Stimulated activated naive B cell treated with anti-CD40 and anti-IgM and Interleukin-4, amounts not matched to agents 10 μg/mL and 1 μg/mL and 100 μg/mL, for 72 hours (primary cell): ENCODE data around the gene LYRM2.
A peak's percentile ranks its signal among the peaks of the same experiment; 100 is the strongest.
"Not testable (repeated sequence)": the region's sequence is repeated elsewhere in the genome, so short reads cannot be mapped to it uniquely, and the experiment has no call there.

Experiments used
- ATAC-seq, 2 donors: fragments of 150-1000 bp; cut with Tn5 transposase; replicated peaks; 2 replicates each; pipeline ENCODE4 v1.10.0; 2021; ENCODE audit warnings: moderate library complexity in 1 of 2
- DNase-seq: peaks from one replicate; pipeline ENCODE4 v3.0.0; 2021
- H3K27ac Mint-ChIP-seq: one replicate; pipeline ENCODE4 v1.8.0; 2022; ENCODE audit warnings: mild to moderate bottlenecking, mixed read lengths
- H3K27me3 Mint-ChIP-seq, 2 donors: one replicate each; pipeline ENCODE4 v1.8.0; 2022; ENCODE audit warnings: mixed read lengths in 2 of 2
- H3K36me3 Mint-ChIP-seq, 2 donors: one replicate each; pipeline ENCODE4 v1.8.0; 2022; ENCODE audit warnings: mixed read lengths in 2 of 2, mild to moderate bottlenecking in 1 of 2
- H3K4me1 Mint-ChIP-seq, 2 donors: one replicate each; pipeline ENCODE4 v1.8.0; 2022; ENCODE audit warnings: mixed read lengths in 2 of 2, mild to moderate bottlenecking in 1 of 2
- H3K4me3 Mint-ChIP-seq, 2 donors: one replicate each; pipeline ENCODE4 v1.8.0; 2022; ENCODE audit warnings: mild to moderate bottlenecking in 2 of 2, mixed read lengths in 2 of 2, moderate library complexity in 1 of 2
- H3K9me3 Mint-ChIP-seq, 2 donors: one replicate each; pipeline ENCODE4 v1.8.0; 2022; ENCODE audit warnings: mixed read lengths in 2 of 2, mild to moderate bottlenecking in 1 of 2

The LYRM2 gene

GRCh38 chr6:89662659-89663223 is 24.2 kb upstream of the LYRM2 start:
- Mint-ChIP-seq H3K36me3 (peaks cover 37 to 57% of the 10 kb centered on the region in 2 donors), H3K4me3 (no peak overlapping the region), H3K9me3 (no peaks in the 10 kb centered on the region), H3K27ac (peak overlapping the region; percentile 31), H3K4me1 (peaks cover 0 to 4% of the 10 kb centered on the region in 2 donors), H3K27me3 (no peaks in the 10 kb centered on the region)
- ATAC-seq (no peak), DNase-seq (no peak)

GRCh38 chr6:89661559-89661958 is 23.0 kb upstream of the LYRM2 start:
- H3K36me3 Mint-ChIP-seq = peaks cover 46 to 66% of the 10 kb centered on the region in 2 donors
- H3K4me3 Mint-ChIP-seq = no peak overlapping the region
- DNase-seq (no peak), ATAC-seq (no peak)
- no peak overlapping the region for H3K27ac Mint-ChIP-seq
- H3K4me1 Mint-ChIP-seq = peaks cover 0 to 4% of the 10 kb centered on the region in 2 donors
- H3K9me3 Mint-ChIP-seq = no peaks in the 10 kb centered on the region
- H3K27me3 Mint-ChIP-seq = no peaks in the 10 kb centered on the region

- Mint-ChIP-seq H3K27me3 (no peaks in the 10 kb centered on the region), H3K4me3 (no peak overlapping the region), H3K36me3 (peaks cover 40 to 60% of the 10 kb centered on the region in 2 donors), H3K4me1 (peaks cover 0 to 4% of the 10 kb centered on the region in 2 donors), H3K27ac (peak overlapping the region; percentile 47), H3K9me3 (no peaks in the 10 kb centered on the region)
- DNase-seq = no peak
- no peak for ATAC-seq
Observed at GRCh38 chr6:89660981-89661380, 22.4 kb upstream of the LYRM2 start.

- no peak overlapping the region for H3K27ac Mint-ChIP-seq
- H3K4me1 Mint-ChIP-seq = no peaks in the 10 kb centered on the region
- DNase-seq (no peak), ATAC-seq (no peak)
- no peak overlapping the region for H3K4me3 Mint-ChIP-seq
- H3K36me3 Mint-ChIP-seq = peaks cover 42 to 61% of the 10 kb centered on the region in 2 donors
- no peaks in the 10 kb centered on the region for H3K9me3 Mint-ChIP-seq
- no peaks in the 10 kb centered on the region for H3K27me3 Mint-ChIP-seq
Observed at GRCh38 chr6:89657445-89658158, 19.1 kb upstream of the LYRM2 start.

- peaks cover 34 to 53% of the 10 kb centered on the region in 2 donors for H3K36me3 Mint-ChIP-seq
Observed at GRCh38 chr6:89655122-89655521, 16.6 kb upstream of the LYRM2 start.

GRCh38 chr6:89650579-89650978 is 12.0 kb upstream of the LYRM2 start:
- DNase-seq (no peak), ATAC-seq (no peak)
- Mint-ChIP-seq H3K27ac (no peak overlapping the region), H3K9me3 (no peaks in the 10 kb centered on the region), H3K4me3 (no peak overlapping the region), H3K4me1 (no peaks in the 10 kb centered on the region), H3K27me3 (no peaks in the 10 kb centered on the region), H3K36me3 (peaks cover 34 to 48% of the 10 kb centered on the region in 2 donors)

More at GRCh38 chr6:89655122-89655521, 16.6 kb upstream of the LYRM2 start:
- Mint-ChIP-seq H3K27ac (no peak overlapping the region), H3K4me1 (no peaks in the 10 kb centered on the region), H3K27me3 (no peaks in the 10 kb centered on the region), H3K4me3 (no peak overlapping the region), H3K9me3 (no peaks in the 10 kb centered on the region)
- no peak for DNase-seq
- no peak for ATAC-seq

- ATAC-seq (no peak), DNase-seq (no peak)
- Mint-ChIP-seq H3K36me3 (peaks cover 35 to 46% of the 10 kb centered on the region in 2 donors), H3K27me3 (no peaks in the 10 kb centered on the region), H3K4me3 (no peak overlapping the region), H3K27ac (no peak overlapping the region), H3K4me1 (peaks cover 0 to 3% of the 10 kb centered on the region in 2 donors), H3K9me3 (no peaks in the 10 kb centered on the region)
Observed at GRCh38 chr6:89649682-89650081, 11.1 kb upstream of the LYRM2 start.

- Mint-ChIP-seq H3K36me3 (peaks cover 39 to 55% of the 10 kb centered on the region in 2 donors), H3K4me1 (peaks cover 0 to 11% of the 10 kb centered on the region in 2 donors), H3K27me3 (no peaks in the 10 kb centered on the region), H3K4me3 (no peak overlapping the region), H3K27ac (peak overlapping the region; percentile 59), H3K9me3 (no peaks in the 10 kb centered on the region)
- DNase-seq (no peak), ATAC-seq (no peak)
Observed at GRCh38 chr6:89644864-89645263, 6.3 kb upstream of the LYRM2 start.

GRCh38 chr6:89643406-89643805 is 4.9 kb upstream of the LYRM2 start:
- no peak for ATAC-seq
- no peaks in the 10 kb centered on the region for H3K9me3 Mint-ChIP-seq
- peaks cover 13 to 15% of the 10 kb centered on the region in 2 donors for H3K4me1 Mint-ChIP-seq
- no peak for DNase-seq
- peaks cover 35 to 56% of the 10 kb centered on the region in 2 donors for H3K36me3 Mint-ChIP-seq
- H3K27me3 Mint-ChIP-seq = no peaks in the 10 kb centered on the region
- H3K27ac Mint-ChIP-seq = no peak overlapping the region
- no peak overlapping the region for H3K4me3 Mint-ChIP-seq

GRCh38 chr6:89642956-89643355 is 4.4 kb upstream of the LYRM2 start:
- peaks cover 13 to 15% of the 10 kb centered on the region in 2 donors for H3K4me1 Mint-ChIP-seq
- H3K4me3 Mint-ChIP-seq = no peak overlapping the region
- no peak overlapping the region for H3K27ac Mint-ChIP-seq
- peaks cover 35 to 56% of the 10 kb centered on the region in 2 donors for H3K36me3 Mint-ChIP-seq
- ATAC-seq (no peak), DNase-seq (no peak)
- no peaks in the 10 kb centered on the region for H3K27me3 Mint-ChIP-seq
- H3K9me3 Mint-ChIP-seq = no peaks in the 10 kb centered on the region

- peaks cover 13 to 15% of the 10 kb centered on the region in 2 donors for H3K4me1 Mint-ChIP-seq
- DNase-seq, H3K27me3 Mint-ChIP-seq, H3K9me3 Mint-ChIP-seq, H3K4me3 Mint-ChIP-seq, H3K27ac Mint-ChIP-seq, ATAC-seq: not testable (repeated sequence)
- peaks cover 29 to 50% of the 10 kb centered on the region in 2 donors for H3K36me3 Mint-ChIP-seq
Observed at GRCh38 chr6:89641581-89641980, 3.0 kb upstream of the LYRM2 start.

- Mint-ChIP-seq H3K36me3 (peaks cover 31 to 52% of the 10 kb centered on the region in 2 donors), H3K4me3 (no peak overlapping the region), H3K27ac (no peak overlapping the region), H3K27me3 (no peaks in the 10 kb centered on the region), H3K4me1 (peaks cover 16 to 17% of the 10 kb centered on the region in 2 donors), H3K9me3 (no peaks in the 10 kb centered on the region)
- DNase-seq (no peak), ATAC-seq (no peak)
Observed at GRCh38 chr6:89640804-89641203, 2.3 kb upstream of the LYRM2 start.

GRCh38 chr6:89637960-89638319 is 607 bp downstream of the LYRM2 start:
- ATAC-seq (peak; percentile 5), DNase-seq (peak; percentile 3)
- Mint-ChIP-seq H3K4me3 (peak overlapping the region; percentile 87 to 96), H3K36me3 (peaks cover 25 to 49% of the 10 kb centered on the region in 2 donors), H3K9me3 (no peaks in the 10 kb centered on the region), H3K27ac (peak overlapping the region; percentile 99), H3K27me3 (no peaks in the 10 kb centered on the region), H3K4me1 (peaks cover 12 to 19% of the 10 kb centered on the region in 2 donors)

GRCh38 chr6:89636412-89636811 is 2.1 kb downstream of the LYRM2 start:
- not testable (repeated sequence) for H3K4me3 Mint-ChIP-seq, ATAC-seq, H3K9me3 Mint-ChIP-seq, H3K27ac Mint-ChIP-seq, H3K27me3 Mint-ChIP-seq, DNase-seq
- Mint-ChIP-seq H3K36me3 (peaks cover 24 to 43% of the 10 kb centered on the region in 2 donors), H3K4me1 (peaks cover 13 to 19% of the 10 kb centered on the region in 2 donors)

GRCh38 chr6:89630488-89630887 is 8.1 kb downstream of the LYRM2 start:
- Mint-ChIP-seq H3K9me3 (no peaks in the 10 kb centered on the region), H3K27me3 (no peaks in the 10 kb centered on the region), H3K36me3 (peaks cover 24 to 43% of the 10 kb centered on the region in 2 donors), H3K27ac (no peak overlapping the region), H3K4me1 (peaks cover 0 to 2% of the 10 kb centered on the region in 2 donors), H3K4me3 (no peak overlapping the region)
- DNase-seq = no peak
- ATAC-seq = no peak
